ENCODE results near the gene ZNF436.

GRCh38 chr1:23419180-23419579 is 49.5 kb upstream of the ZNF436 start:
- TF ChIP-seq POU2F2 (IDR thresholded peaks at IDR 0.05; ENCODE audit: low read depth, low read length) = no peak
- TF ChIP-seq POLR2AphosphoS5 (IDR thresholded peaks at IDR 0.05; ENCODE audit: low read depth, low read length) = no peak

Measured in GM12891 (cell line).